Upper lobe of left lung (tissue), 6 donors: Measurements from ENCODE around the gene RUNX2. TPM values are rescaled to one million over a fixed set of nuclear protein-coding genes. Genes with fewer than 3 reads are reported as not detected.

ENCODE experiments used
- ATAC-seq, 2 donors: fragments of 200-7000 bp; cut with Tn5 transposase; one replicate each; pipeline ENCODE4 v1.9.1; 2022; ENCODE audit warnings: mild to moderate bottlenecking in 2 of 2, moderate library complexity in 2 of 2; ENCODE audit not compliant: low FRiP score in 2 of 2
- DNase-seq, 2 donors: peaks; one replicate each; pipeline ENCODE4 v3.0.0-alpha.2; 2019 to 2020
- H3K27ac ChIP-seq, 4 donors: fragments of 200-600 bp; sonication (generic); one replicate each; pipeline ENCODE4 v1.5.1; 2016 to 2019
- H3K27me3 ChIP-seq, 4 donors: fragments of 200-600 bp; sonication (generic); one replicate each; pipeline ENCODE4 v1.5.1; 2017 to 2019
- H3K36me3 ChIP-seq, 4 donors: fragments of 200-600 bp; sonication (generic); one replicate each; pipeline ENCODE4 v1.5.1; 2016 to 2019
- H3K4me1 ChIP-seq, 4 donors: fragments of 200-600 bp; sonication (generic); one replicate each; pipeline ENCODE4 v1.5.1; 2018 to 2019
- H3K4me3 ChIP-seq, 4 donors: fragments of 200-600 bp; sonication (generic); one replicate each; pipeline ENCODE4 v1.5.1; 2017 to 2019; ENCODE audit warnings: mild to moderate bottlenecking in 2 of 4, moderate library complexity in 1 of 4
- H3K9me3 ChIP-seq, 4 donors: fragments of 200-600 bp; sonication (generic); one replicate each; pipeline ENCODE4 v1.5.1; 2018 to 2019
- CTCF ChIP-seq, 6 experiments: fragments of 450-650 bp in 4 of 6; fragments of 200-600 bp in 2 of 6; sonication (generic) in 2 of 6; IDR thresholded peaks; one replicate each; pipeline ENCODE4 v1.5.1; 2016 to 2019; ENCODE audit warnings: antibody characterized with exemption in 6 of 6
- EP300 ChIP-seq, 4 donors: sonication (generic); formaldehyde crosslinking; IDR thresholded peaks; one replicate each; pipeline ENCODE4 v1.5.1; 2017; ENCODE audit warnings: antibody characterized with exemption in 4 of 4, control low read depth in 2 of 4
- POLR2A ChIP-seq, 4 donors: fragments of 450-650 bp; IDR thresholded peaks; one replicate each; pipeline ENCODE4 v1.5.1; 2016 to 2017; ENCODE audit warnings: antibody characterized with exemption in 4 of 4, mild to moderate bottlenecking in 2 of 4
- POLR2AphosphoS5 ChIP-seq, 2 donors: sonication (generic); formaldehyde crosslinking; IDR thresholded peaks; one replicate each; pipeline ENCODE4 v1.5.1; 2017; ENCODE audit warnings: antibody characterized with exemption in 2 of 2
- WGBS, 2 donors: methylation state at CpG; one replicate each; pipeline ENCODE4 v1.1.5; 2017 to 2018; 5-methylcytosine and 5-hydroxymethylcytosine counted together
- total RNA-seq, 6 donors: library from RNA; depleted of rRNA in 4 of 6; stranded (reverse); fragments of >200 nt in 4 of 6; gene quantifications; one replicate each; pipeline versions ENCODE4 v1.1.0 to v1.2.1, GENCODE V29; 2016 to 2021
- donor health status: DM: no; HTN: no; CAD: no; lungs with moderate emphysema.
- donor health status: DM: no; HTN: yes; CAD: no; lungs with severe emphysema.

RUNX2 gene
- total RNA-seq, 6 donors from 2014 or later: 2.6 to 12.2 (median 5.5) TPM

- Histone ChIP-seq H3K4me3 (no peak overlapping the region), H3K36me3 (no peaks in the 10 kb centered on the region), H3K27ac (no peak overlapping the region), H3K27me3 (no peaks in the 10 kb centered on the region), H3K4me1 (peaks cover 0 to 7% (median 3%) of the 10 kb centered on the region in 4 donors), H3K9me3 (no peaks in the 10 kb centered on the region)
- no peak for DNase-seq
- TF ChIP-seq CTCF (IDR thresholded peaks at IDR 0.05) (no peak), POLR2AphosphoS5 (IDR thresholded peaks at IDR 0.05) (no peak), POLR2A (IDR thresholded peaks at IDR 0.05) (no peak), EP300 (IDR thresholded peaks at IDR 0.05) (no peak)
- 69 to 75% methylated on average over 5 of the region's 5 CpGs for WGBS, 2 donors
- no peak for ATAC-seq
Observed at GRCh38 chr6:45491048-45491735, 163.1 kb downstream of the RUNX2 start.

GRCh38 chr6:45491874-45492273 lies 163.7 kb downstream of the RUNX2 start:
- Histone ChIP-seq H3K4me1 (peaks cover 0 to 7% (median 3%) of the 10 kb centered on the region in 4 donors), H3K27ac (no peak overlapping the region), H3K4me3 (no peak overlapping the region), H3K9me3 (no peaks in the 10 kb centered on the region), H3K27me3 (no peaks in the 10 kb centered on the region), H3K36me3 (no peaks in the 10 kb centered on the region)
- DNase-seq (no peak), ATAC-seq (no peak)
- TF ChIP-seq POLR2A (IDR thresholded peaks at IDR 0.05) (no peak), POLR2AphosphoS5 (IDR thresholded peaks at IDR 0.05) (no peak), CTCF (IDR thresholded peaks at IDR 0.05) (no peak), EP300 (IDR thresholded peaks at IDR 0.05) (no peak)
- 86 to 93% methylated on average over 6 of the region's 6 CpGs for WGBS, 2 donors

- DNase-seq (no peak), ATAC-seq (no peak)
- TF ChIP-seq EP300 (IDR thresholded peaks at IDR 0.05) (no peak), POLR2A (IDR thresholded peaks at IDR 0.05) (no peak), POLR2AphosphoS5 (IDR thresholded peaks at IDR 0.05) (no peak), CTCF (IDR thresholded peaks at IDR 0.05) (no peak)
- Histone ChIP-seq H3K4me3 (no peak overlapping the region), H3K4me1 (peaks cover 0 to 7% (median 4%) of the 10 kb centered on the region in 4 donors), H3K27me3 (no peaks in the 10 kb centered on the region), H3K27ac (no peak overlapping the region), H3K36me3 (no peaks in the 10 kb centered on the region), H3K9me3 (no peaks in the 10 kb centered on the region)
- WGBS, 2 donors: 97 to 98% methylated on average over 2 of the region's 2 CpGs
Observed at GRCh38 chr6:45493761-45494160, 165.6 kb downstream of the RUNX2 start.

- Histone ChIP-seq H3K9me3 (no peaks in the 10 kb centered on the region), H3K4me1 (peaks cover 0 to 10% (median 5%) of the 10 kb centered on the region in 4 donors), H3K36me3 (no peaks in the 10 kb centered on the region), H3K27me3 (no peaks in the 10 kb centered on the region), H3K27ac (no peak overlapping the region), H3K4me3 (no peak overlapping the region)
- 61 to 73% methylated on average over 3 of the region's 3 CpGs for WGBS, 2 donors
- DNase-seq (no peak), ATAC-seq (no peak)
- TF ChIP-seq POLR2AphosphoS5 (IDR thresholded peaks at IDR 0.05) (no peak), CTCF (IDR thresholded peaks at IDR 0.05) (no peak)
Observed at GRCh38 chr6:45494416-45495135, 166.4 kb downstream of the RUNX2 start.
